ENCODE measurements around the gene CHRNG. TPM values are rescaled to one million over a fixed set of nuclear protein-coding genes. Genes with fewer than 3 reads are reported as not detected.
A peak's percentile ranks its signal among the peaks of the same experiment; 100 is the strongest.

Gene CHRNG
- total and polyA plus RNA-seq, 2 experiments from 2014 or later, result not detected

DNA sequence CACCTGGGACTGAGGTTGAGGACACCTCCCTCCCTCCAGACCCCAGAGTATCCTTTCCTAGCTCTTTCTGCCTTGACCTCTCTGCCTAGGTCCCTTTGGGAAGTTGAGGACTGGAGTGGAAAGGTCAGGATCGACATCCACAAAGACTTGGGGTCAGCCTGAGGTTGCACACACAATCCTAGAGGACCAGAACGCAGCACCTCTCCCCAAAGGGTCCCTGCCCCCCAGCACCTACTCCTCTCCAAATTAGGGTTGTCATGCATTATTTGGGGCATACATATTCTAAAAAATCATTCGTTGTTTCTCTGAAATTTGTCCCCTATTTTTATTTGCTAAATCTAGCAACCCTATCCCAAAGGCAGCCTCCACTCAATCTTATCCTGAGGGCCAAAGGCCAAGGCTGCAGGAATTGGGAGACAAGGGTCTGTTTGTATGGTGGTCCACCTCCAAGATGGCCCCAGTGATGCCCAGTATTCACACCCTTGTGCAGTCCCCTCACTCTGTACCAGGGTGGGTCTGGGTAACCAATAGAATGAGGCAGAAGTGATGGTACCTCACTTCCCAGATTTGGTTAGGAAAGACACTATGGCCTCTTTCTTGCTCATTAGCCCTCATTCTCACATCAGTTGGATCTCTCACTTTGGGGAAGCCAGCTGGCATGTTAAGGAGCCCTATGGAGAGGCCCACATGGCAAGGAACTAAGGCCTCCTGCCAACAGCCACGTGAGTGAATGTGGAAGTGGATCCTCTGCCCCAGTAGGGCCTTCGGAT is 3.5 kb upstream of the CHRNG start (continued):
- TF ChIP-seq, protein P1, sequence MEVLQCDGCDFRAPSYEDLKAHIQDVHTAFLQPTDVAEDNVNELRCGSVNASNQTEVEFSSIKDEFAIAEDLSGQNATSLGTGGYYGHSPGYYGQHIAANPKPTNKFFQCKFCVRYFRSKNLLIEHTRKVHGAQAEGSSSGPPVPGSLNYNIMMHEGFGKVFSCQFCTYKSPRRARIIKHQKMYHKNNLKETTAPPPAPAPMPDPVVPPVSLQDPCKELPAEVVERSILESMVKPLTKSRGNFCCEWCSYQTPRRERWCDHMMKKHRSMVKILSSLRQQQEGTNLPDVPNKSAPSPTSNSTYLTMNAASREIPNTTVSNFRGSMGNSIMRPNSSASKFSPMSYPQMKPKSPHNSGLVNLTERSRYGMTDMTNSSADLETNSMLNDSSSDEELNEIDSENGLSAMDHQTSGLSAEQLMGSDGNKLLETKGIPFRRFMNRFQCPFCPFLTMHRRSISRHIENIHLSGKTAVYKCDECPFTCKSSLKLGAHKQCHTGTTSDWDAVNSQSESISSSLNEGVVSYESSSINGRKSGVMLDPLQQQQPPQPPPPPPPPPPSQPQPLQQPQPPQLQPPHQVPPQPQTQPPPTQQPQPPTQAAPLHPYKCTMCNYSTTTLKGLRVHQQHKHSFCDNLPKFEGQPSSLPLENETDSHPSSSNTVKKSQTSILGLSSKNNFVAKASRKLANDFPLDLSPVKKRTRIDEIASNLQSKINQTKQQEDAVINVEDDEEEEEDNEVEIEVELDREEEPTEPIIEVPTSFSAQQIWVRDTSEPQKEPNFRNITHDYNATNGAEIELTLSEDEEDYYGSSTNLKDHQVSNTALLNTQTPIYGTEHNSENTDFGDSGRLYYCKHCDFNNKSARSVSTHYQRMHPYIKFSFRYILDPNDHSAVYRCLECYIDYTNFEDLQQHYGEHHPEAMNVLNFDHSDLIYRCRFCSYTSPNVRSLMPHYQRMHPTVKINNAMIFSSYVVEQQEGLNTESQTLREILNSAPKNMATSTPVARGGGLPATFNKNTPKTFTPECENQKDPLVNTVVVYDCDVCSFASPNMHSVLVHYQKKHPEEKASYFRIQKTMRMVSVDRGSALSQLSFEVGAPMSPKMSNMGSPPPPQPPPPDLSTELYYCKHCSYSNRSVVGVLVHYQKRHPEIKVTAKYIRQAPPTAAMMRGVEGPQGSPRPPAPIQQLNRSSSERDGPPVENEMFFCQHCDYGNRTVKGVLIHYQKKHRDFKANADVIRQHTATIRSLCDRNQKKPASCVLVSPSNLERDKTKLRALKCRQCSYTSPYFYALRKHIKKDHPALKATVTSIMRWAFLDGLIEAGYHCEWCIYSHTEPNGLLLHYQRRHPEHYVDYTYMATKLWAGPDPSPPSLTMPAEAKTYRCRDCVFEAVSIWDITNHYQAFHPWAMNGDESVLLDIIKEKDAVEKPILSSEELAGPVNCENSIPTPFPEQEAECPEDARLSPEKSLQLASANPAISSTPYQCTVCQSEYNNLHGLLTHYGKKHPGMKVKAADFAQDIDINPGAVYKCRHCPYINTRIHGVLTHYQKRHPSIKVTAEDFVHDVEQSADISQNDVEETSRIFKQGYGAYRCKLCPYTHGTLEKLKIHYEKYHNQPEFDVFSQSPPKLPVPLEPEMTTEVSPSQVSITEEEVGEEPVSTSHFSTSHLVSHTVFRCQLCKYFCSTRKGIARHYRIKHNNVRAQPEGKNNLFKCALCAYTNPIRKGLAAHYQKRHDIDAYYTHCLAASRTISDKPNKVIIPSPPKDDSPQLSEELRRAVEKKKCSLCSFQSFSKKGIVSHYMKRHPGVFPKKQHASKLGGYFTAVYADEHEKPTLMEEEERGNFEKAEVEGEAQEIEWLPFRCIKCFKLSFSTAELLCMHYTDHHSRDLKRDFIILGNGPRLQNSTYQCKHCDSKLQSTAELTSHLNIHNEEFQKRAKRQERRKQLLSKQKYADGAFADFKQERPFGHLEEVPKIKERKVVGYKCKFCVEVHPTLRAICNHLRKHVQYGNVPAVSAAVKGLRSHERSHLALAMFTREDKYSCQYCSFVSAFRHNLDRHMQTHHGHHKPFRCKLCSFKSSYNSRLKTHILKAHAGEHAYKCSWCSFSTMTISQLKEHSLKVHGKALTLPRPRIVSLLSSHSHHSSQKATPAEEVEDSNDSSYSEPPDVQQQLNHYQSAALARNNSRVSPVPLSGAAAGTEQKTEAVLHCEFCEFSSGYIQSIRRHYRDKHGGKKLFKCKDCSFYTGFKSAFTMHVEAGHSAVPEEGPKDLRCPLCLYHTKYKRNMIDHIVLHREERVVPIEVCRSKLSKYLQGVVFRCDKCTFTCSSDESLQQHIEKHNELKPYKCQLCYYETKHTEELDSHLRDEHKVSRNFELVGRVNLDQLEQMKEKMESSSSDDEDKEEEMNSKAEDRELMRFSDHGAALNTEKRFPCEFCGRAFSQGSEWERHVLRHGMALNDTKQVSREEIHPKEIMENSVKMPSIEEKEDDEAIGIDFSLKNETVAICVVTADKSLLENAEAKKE (CRISPR knock-in tag; IDR thresholded peaks at IDR 0.05), result no peak
- TF ChIP-seq POLR2AphosphoS5 (IDR thresholded peaks at IDR 0.05; ENCODE audit: low read depth) (no peak), STAT1 (IDR thresholded peaks at IDR 0.05; ENCODE audit: unreplicated experiment) (no peak), CREB1 (CRISPR knock-in tag; IDR thresholded peaks at IDR 0.05; ENCODE audit: low read depth) (no peak)
- TF ChIP-seq, protein P2, sequence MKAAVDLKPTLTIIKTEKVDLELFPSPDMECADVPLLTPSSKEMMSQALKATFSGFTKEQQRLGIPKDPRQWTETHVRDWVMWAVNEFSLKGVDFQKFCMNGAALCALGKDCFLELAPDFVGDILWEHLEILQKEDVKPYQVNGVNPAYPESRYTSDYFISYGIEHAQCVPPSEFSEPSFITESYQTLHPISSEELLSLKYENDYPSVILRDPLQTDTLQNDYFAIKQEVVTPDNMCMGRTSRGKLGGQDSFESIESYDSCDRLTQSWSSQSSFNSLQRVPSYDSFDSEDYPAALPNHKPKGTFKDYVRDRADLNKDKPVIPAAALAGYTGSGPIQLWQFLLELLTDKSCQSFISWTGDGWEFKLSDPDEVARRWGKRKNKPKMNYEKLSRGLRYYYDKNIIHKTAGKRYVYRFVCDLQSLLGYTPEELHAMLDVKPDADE (IDR thresholded peaks at IDR 0.05), result no peak

DNA sequence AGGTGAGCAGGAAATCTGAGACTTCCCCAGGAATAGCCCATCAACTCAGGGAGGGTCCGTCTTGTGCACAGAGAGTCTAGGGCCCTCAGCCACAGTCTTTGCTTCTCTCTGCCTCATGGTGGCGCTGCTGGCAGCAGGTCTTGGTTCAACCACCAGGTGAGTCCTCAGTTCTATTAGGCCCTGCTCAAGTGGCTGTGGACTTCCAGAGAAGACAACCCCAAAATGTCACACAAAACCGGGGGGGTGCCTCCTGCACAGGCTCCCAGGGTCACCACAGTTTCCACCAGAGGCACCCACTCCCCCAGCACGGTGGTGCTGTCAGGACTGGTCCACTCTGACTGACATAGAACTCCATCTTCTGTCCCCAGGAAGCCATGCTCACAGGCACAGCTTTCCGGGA is 2.4 kb upstream of the CHRNG start:
- Mint-ChIP-seq H3K4me1 (peaks cover 28% of the 10 kb centered on the region), H3K4me3 (no peak overlapping the region), H3K27ac (no peak overlapping the region), H3K36me3 (ENCODE audit: low read depth) (peaks cover 4% of the 10 kb centered on the region; the same call in 2 of the 3 replicates), H3K27me3 (ENCODE audit: insufficient read depth, low read depth, poor library complexity) (peaks cover 11% of the 10 kb centered on the region), H3K9me3 (peaks cover 8% of the 10 kb centered on the region; the same call in 2 of the 3 replicates)
- no peaks in the 10 kb centered on the region for H3K79me2 ChIP-seq (replicated peaks; ENCODE audit: insufficient read depth)
- H3K4me1 ChIP-seq (ENCODE audit: insufficient read depth), result peaks cover 4% of the 10 kb centered on the region; the same call in 1 of the 2 replicates
- H2AFZ ChIP-seq, result no peak overlapping the region
- ATAC-seq (peak; percentile 69), DNase-seq (ENCODE audit: low spot score) (peak; percentile 84)
- no peak overlapping the region for H3K4me3 ChIP-seq
- no peaks in the 10 kb centered on the region for H4K20me1 ChIP-seq (replicated peaks; ENCODE audit: insufficient read depth)
- no peaks in the 10 kb centered on the region for H3K9me2 ChIP-seq (ENCODE audit: insufficient read depth)
- no peaks in the 10 kb centered on the region for H3K36me3 ChIP-seq (ENCODE audit: insufficient read depth)
- H3F3A ChIP-seq (replicated peaks; ENCODE audit: low read depth), result no peaks in the 10 kb centered on the region
- no peak overlapping the region for H3K4me2 ChIP-seq
- H3K27me3 ChIP-seq (ENCODE audit: insufficient read depth), result no peaks in the 10 kb centered on the region
- TF ChIP-seq EZH2 (IDR thresholded peaks at IDR 0.05; ENCODE audit: low read depth, unreplicated experiment), result no peak
- TF ChIP-seq, protein P3, sequence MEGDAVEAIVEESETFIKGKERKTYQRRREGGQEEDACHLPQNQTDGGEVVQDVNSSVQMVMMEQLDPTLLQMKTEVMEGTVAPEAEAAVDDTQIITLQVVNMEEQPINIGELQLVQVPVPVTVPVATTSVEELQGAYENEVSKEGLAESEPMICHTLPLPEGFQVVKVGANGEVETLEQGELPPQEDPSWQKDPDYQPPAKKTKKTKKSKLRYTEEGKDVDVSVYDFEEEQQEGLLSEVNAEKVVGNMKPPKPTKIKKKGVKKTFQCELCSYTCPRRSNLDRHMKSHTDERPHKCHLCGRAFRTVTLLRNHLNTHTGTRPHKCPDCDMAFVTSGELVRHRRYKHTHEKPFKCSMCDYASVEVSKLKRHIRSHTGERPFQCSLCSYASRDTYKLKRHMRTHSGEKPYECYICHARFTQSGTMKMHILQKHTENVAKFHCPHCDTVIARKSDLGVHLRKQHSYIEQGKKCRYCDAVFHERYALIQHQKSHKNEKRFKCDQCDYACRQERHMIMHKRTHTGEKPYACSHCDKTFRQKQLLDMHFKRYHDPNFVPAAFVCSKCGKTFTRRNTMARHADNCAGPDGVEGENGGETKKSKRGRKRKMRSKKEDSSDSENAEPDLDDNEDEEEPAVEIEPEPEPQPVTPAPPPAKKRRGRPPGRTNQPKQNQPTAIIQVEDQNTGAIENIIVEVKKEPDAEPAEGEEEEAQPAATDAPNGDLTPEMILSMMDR (conservative IDR thresholded peaks at IDR 0.05; ENCODE audit: low read depth in 2 of 2), result peak; percentile 78 to 93
- H3K27ac ChIP-seq (ENCODE audit: low read depth), result no peak overlapping the region
